ENCODE measurements around the gene SFMBT2.

Gene SFMBT2

DNA sequence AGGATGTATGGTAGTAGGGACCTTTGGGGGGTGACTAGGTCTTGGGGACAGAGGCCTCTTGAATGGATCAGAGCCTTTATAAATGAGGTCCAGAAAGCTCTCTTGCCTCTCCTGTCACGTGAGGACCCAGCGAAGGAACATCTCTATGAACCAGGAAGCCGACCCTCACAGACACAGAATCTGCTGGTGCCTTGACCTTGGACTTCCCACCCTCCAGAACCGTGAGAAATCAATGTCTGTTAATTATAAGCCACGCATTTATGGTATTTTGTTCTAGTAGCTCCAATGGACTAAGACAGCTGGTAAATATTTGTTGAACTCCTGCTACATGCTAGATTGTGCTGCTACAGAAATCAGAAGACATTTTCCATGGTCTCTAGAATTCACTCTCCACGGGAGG is 276.9 kb downstream of the SFMBT2 start:
- no peak for DNase-seq (ENCODE audit: low read depth)

DNA sequence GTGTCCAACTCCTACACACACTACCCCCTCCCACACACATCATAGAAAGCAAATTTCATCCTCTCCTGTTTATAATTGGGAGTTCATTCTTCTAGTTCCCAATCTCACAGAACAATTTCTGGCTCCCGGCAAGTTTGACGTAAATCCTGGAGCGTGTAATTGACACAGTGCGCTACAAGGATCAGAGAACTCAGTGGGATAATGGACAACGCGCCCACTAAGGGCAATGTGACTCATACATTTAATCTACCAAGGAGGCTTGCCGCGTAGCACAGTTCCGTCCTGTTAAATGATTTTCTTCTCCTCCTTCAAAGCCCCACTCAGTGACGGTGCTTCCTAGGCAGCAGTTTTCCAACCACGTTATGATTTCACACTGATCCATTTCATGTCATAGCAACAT is 277.6 kb downstream of the SFMBT2 start:
- no peak for DNase-seq (ENCODE audit: low read depth)

DNA sequence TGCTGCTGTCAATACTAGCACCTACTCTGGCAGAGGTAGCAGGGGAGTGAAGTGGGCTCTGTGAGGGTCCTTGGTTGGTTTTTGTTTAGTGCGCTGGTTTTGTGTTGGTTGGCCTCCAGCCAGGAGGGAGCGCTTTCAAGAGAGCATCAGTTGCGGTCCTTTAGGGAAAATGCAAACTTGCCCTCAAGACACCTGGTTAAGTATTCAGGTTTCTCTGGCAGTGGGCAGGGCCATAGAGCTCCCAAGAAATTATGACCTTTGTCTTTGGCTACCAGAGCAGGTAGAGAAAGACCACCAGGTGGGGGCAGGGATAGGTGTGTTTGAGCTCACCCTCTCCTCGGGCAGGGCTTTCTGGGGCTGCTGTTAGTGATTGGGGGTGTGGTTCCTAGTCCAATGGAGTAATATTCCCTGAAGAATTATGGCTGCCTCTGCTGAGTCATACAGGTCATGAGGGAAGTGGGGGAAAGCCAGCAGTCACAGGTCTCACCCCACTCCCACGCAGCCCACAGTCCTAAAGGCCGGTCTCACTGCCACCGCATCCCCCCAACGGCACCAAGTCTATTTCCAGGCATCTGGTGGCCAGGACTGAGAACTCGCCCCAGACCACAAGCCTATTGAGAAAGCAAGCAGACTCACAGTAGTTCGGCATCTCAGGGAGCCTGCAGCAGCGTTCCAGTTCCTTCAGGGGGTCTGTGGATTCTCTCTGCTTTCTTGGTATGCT is 280.5 kb downstream of the SFMBT2 start:
- DNase-seq (ENCODE audit: low read depth): no peak

DNA sequence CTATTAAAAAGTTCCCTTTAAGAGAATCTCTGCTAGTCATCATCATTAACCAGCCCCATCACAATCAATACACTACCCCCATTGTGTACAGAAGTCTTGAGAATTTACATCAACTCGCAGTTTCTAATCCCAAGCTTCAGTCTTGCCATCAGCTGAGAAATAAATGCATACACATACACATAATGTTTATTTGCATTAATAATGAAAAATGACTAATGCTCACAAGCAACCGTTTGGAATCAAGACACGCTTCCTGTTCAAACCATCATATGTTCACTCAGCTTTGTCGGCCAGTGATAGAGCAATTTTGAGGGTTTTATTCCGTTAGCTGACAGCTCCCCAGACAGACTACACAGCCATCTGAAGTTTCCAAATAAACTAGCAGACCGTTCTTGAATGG is 287.1 kb downstream of the SFMBT2 start:
- no peak for DNase-seq (ENCODE audit: low read depth)

DNA sequence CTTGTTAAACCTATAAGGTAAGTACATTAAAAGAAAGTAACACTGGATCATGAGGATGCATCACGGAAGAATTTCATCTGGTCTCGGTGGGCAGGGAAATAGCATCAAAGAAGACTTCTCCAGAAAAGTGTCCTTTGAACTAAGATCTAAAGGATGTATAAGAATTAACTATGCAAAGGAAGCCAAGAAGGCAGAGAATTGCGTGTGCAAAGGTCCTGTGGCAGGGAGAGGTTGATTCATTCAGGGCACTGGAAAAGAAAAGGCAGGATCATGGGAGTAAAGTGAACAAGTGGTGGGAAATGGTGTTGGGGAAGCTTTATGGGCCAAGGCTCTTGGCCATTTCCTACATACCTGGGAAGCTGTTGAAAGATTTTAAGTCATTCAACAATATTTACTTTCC is 288.3 kb downstream of the SFMBT2 start:
- no peak for DNase-seq (ENCODE audit: low read depth)

DNA sequence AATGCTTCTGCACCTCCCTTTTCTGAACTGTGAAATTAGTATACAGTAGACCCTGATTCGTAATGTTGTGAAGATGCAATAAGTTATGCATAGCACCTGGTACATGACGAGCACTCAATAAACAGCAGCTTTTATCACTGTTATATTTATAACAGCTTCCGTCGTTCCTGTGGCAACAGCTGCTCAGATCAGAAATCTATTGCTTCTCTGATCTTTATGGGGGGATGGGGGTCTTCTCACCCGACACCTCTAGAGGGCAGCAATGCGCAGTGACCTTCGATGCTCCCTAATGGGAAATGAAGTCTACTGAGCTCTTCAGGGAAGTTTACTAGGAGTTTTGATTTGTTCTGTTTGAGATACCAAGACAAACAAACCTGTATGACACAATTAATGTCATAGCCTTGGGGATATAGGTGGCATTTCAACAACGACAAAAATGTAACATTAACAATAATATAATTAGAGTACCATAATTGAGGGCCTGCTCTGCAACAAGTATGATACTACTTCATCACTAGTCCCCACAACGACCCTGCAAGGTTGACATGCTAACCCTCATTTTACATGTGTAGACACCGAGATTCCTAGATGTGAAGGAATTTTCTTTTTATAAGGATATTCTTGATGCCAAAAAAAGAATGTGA is 289.6 kb downstream of the SFMBT2 start:
- DNase-seq (ENCODE audit: low read depth): peak; percentile 51

DNA sequence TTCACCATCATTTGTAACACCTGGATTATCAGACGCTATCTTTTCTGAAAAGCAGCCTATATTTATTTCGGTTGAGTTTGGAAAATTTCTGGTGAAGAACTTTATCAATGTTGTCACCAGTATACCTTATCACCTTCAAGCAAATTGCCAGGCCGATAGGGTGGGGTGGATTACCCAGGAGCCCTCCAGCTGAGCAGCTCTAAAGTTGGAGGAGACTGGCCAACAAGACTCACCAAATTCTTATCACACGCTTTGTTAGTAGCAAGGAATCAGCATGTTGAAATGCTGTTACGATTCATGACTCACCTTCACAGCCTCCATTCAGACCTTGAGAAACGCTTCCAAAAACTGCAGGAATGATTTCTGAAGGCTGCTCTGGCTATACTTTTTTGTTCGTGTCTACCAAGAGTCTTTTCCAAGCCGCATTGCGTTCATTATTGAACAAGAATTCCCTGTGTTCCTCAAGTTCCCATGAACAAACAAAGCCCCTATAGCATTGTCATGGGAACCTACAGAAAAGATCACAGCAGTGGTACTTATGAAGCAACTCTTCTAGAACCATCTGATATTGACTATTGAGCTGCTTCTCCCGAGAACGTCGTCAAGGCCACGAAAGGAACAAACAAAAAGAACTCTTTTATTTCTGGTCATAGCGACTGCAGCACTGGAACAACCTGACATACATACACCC is 291.4 kb downstream of the SFMBT2 start:
- no peak for DNase-seq (ENCODE audit: low read depth)

DNA sequence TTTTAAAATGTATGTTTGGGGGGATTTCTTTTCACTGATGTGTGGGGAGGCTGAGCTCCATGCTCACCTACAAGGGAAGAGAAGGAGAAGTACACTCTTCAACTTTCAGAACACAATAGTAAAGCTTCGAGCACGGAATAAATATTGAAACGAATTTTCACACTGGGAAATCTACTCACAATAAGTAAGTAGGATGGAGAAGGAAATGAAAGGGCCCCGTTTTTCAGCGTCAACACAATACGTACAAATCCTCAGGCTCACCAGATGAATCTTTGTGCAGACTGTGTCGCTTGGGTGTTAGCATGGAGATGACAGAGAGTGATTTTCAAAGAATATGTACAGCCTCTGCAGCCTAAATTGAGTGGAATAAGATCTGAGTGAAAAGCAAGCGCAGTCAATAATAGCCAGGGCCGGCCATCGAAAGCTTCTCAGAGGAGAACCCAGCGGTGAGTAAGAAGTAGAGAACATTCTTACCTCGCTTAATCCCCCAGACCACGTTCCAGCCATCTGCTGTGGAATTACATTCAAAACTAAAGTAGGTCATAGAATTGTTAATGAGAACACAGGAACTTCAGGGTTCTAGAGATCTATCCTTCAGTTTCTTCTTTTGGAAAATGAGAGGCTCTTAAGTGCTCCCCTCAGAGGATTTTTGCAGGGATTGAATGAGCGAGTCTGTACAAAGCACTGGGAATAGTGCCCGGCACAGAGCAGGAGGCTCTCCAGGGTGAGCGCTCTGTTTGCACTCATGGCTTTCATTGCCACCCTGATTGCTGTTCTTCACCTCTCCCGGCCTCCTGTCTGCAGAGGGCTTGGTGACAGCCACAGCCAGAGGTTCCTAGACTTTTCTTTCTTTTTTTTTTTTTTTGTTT is 292.8 kb downstream of the SFMBT2 start:
- DNase-seq (ENCODE audit: low read depth): no peak

DNA sequence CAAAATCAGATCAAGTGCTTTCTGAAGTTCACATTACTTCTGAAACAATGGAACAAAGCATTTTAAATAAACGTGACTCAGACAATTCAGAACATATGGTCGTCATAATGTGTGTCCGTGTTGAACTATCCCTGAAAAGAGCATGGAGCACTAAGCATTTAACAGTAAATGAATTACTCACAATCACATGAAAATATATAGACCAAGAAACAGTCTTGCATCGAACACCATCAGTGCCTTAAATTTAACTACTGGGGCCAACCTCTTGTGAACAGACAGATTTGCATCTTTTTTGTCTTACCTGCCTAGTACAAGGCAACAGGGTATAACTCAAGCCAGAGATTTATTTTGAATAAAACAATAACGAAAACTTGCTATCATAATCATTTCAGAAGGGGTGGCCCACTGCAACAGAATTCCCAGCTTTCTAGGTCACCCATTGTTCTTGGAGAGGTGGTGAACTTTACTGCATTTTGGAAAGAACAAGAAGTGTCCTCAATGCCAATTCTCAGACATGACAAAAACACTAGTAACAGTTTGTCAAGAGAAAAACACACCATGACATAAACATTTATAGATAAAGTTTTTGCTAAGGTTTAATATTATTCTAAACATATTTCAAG is 293.5 kb downstream of the SFMBT2 start:
- DNase-seq (ENCODE audit: low read depth): no peak

DNA sequence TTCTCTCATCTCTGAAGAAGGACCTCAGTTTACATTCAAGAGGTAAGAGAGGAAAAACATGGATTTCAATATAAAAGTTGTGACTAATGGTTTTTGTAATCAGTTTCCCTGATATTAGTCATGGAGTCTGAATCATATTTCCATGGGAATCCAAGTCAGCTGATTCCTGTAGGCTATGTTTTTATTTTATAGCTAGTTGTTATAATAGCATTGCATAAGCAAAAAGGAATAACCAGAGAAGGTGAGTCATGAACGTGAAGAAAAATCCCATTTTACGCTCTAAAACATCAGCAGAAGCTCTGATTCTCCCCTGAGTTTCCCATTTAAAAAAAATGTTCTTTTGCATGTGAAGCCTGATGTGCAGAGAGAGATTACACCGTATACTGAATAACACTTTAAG is 299.3 kb downstream of the SFMBT2 start:
- DNase-seq (ENCODE audit: low read depth): no peak

DNA sequence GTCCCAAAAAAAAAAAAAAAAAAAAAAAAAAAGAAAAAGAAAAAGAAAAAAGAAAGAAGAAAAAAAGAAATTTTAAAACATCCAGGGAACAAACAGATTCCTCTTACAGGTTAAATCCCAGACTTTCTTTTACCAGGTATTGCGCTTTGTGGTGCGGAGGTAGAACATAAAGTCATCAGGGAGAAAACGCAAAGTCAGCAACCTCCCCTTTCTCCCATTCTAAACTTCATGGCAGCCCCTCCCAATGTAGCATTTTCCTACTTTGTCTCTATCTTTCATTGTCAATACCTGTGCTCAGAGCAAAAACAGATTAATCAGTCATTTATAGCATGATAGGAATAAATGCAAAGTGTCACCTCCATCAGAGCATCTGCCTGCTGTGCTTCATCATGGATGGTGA is 299.7 kb downstream of the SFMBT2 start:
- DNase-seq (ENCODE audit: low read depth): no peak

Data from stimulated activated CD8-positive, alpha-beta memory T cell treated with anti-CD3 and anti-CD28 coated beads, Interleukin-12 subunit alpha, Interleukin-12 subunit beta, amount 100 ng/mL, for 4 hours (primary cell).